Hepatocyte (in vitro differentiated cells): Measurements from ENCODE around the gene MAN1B1. TPM values are rescaled to one million over a fixed set of nuclear protein-coding genes. Genes with fewer than 3 reads are reported as not detected.
A peak's percentile ranks its signal among the peaks of the same experiment; 100 is the strongest.
"Not testable (repeated sequence)": the region's sequence is repeated elsewhere in the genome, so short reads cannot be mapped to it uniquely, and the experiment has no call there.

Experiments
- DNase-seq: peaks from one replicate; pipeline ENCODE4 v3.0.0-alpha.2; 2016; ENCODE audit warnings: low spot score
- H2AFZ ChIP-seq: fragments of 200-600 bp; sonication (generic); 2 replicates; pipeline ENCODE4 v1.6.0; 2016; ENCODE audit warnings: antibody characterized with exemption, mild to moderate bottlenecking
- H3K27ac ChIP-seq: fragments of 200-600 bp; sonication (generic); 2 replicates; pipeline ENCODE4 v1.5.1; 2016; ENCODE audit warnings: mild to moderate bottlenecking
- H3K27me3 ChIP-seq: fragments of 200-600 bp; sonication (generic); 2 replicates; pipeline ENCODE4 v1.6.1; 2016
- H3K36me3 ChIP-seq: fragments of 200-600 bp; sonication (generic); replicated peaks from 2 replicates; pipeline ENCODE4 v1.5.1; 2016; ENCODE audit warnings: low read depth; ENCODE audit not compliant: insufficient read depth
- H3K4me1 ChIP-seq: fragments of 200-600 bp; sonication (generic); 2 replicates; pipeline ENCODE4 v1.5.1; 2016; ENCODE audit warnings: mild to moderate bottlenecking, moderate library complexity; ENCODE audit not compliant: insufficient read depth
- H3K4me2 ChIP-seq: fragments of 200-600 bp; sonication (generic); 2 replicates; pipeline ENCODE4 v1.6.0; 2016
- H3K4me3 ChIP-seq: fragments of 200-600 bp; sonication (generic); 2 replicates; pipeline ENCODE4 v1.5.1; 2016; ENCODE audit warnings: mild to moderate bottlenecking
- H3K79me2 ChIP-seq: fragments of 200-600 bp; sonication (generic); 2 replicates; pipeline ENCODE4 v1.6.0; 2017; ENCODE audit warnings: mild to moderate bottlenecking
- H3K9me2 ChIP-seq: fragments of 200-600 bp; sonication (generic); replicated peaks from 2 replicates; pipeline ENCODE4 v1.6.0; 2017; ENCODE audit warnings: mild to moderate bottlenecking; ENCODE audit not compliant: insufficient read depth
- H3K9me3 ChIP-seq: fragments of 200-600 bp; sonication (generic); 2 replicates; pipeline ENCODE4 v1.5.1; 2016; ENCODE audit warnings: low read depth, mild to moderate bottlenecking
- H4K20me1 ChIP-seq: fragments of 200-600 bp; sonication (generic); 2 replicates; pipeline ENCODE4 v1.6.0; 2016; ENCODE audit warnings: mild to moderate bottlenecking; ENCODE audit not compliant: insufficient read depth, poor library complexity, severe bottlenecking
- EZH2 ChIP-seq: fragments of 200-600 bp; sonication (generic); IDR thresholded peaks from 2 replicates; pipeline ENCODE4 v1.6.1; 2016; ENCODE audit warnings: antibody characterized with exemption, mild to moderate bottlenecking, borderline replicate concordance
- EZH2phosphoT487 ChIP-seq: fragments of 200-600 bp; sonication (generic); IDR thresholded peaks from one replicate; pipeline ENCODE4 v1.6.1; 2018; ENCODE audit warnings: antibody characterized with exemption, mild to moderate bottlenecking, low read depth, moderate library complexity; ENCODE audit not compliant: unreplicated experiment, severe bottlenecking
- WGBS: methylation state at CpG from one replicate; pipeline ENCODE4 v1.1.6; 2016; ENCODE audit warnings: low lambda C conversion rate; ENCODE audit errors: missing lambda C conversion rate; 5-methylcytosine and 5-hydroxymethylcytosine counted together
- polyA plus RNA-seq: library from polyadenylated mRNA; unstranded; fragments of >200 nt; fragmentation: Nextera tagmentation; extraction: Ambion mirVana; gene quantifications from 2 replicates; pipeline ENCODE4 v1.2.1, GENCODE V29; 2016
- total RNA-seq: library from RNA; depleted of rRNA; stranded (reverse); fragments of >200 nt; gene quantifications from 2 replicates; pipeline ENCODE4 v1.2.3, GENCODE V29; 2014
- TF ChIP-seq, protein P1 (sequence below): fragments of 200-600 bp; sonication (generic); IDR thresholded peaks from 2 replicates; pipeline ENCODE4 v1.5.1; 2016; ENCODE audit warnings: antibody characterized with exemption, mild to moderate bottlenecking; ENCODE audit not compliant: poor library complexity

MAN1B1 gene
- total and polyA plus RNA-seq, 2 experiments from 2014 or later, result 60.8 to 94.2 TPM

DNA sequence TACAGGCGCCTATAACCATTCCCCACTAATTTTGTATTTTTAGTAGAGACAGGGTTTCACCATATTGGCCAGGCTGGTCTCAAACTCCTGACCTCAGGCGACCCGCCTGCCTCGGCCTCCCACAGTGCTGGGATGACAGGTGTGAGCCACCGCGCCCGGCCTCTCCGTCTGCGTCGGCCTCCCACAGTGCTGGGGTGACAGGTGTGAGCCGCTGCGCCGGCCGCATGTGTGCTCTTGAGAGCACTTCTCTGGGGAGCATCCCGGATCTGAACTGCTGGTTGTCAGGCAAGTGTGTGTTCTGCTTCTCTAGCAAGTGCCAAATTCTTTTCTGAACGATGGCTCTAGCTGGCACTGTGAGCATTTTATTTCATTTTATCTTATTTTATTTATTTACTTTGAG, 29.2 kb upstream of the MAN1B1 start:
- TF ChIP-seq, protein P1, sequence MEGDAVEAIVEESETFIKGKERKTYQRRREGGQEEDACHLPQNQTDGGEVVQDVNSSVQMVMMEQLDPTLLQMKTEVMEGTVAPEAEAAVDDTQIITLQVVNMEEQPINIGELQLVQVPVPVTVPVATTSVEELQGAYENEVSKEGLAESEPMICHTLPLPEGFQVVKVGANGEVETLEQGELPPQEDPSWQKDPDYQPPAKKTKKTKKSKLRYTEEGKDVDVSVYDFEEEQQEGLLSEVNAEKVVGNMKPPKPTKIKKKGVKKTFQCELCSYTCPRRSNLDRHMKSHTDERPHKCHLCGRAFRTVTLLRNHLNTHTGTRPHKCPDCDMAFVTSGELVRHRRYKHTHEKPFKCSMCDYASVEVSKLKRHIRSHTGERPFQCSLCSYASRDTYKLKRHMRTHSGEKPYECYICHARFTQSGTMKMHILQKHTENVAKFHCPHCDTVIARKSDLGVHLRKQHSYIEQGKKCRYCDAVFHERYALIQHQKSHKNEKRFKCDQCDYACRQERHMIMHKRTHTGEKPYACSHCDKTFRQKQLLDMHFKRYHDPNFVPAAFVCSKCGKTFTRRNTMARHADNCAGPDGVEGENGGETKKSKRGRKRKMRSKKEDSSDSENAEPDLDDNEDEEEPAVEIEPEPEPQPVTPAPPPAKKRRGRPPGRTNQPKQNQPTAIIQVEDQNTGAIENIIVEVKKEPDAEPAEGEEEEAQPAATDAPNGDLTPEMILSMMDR, result no peak
- TF ChIP-seq EZH2phosphoT487, result no peak
- TF ChIP-seq EZH2, result no peak
- no peaks in the 10 kb centered on the region for H3K79me2 ChIP-seq
- peaks cover 9% of the 10 kb centered on the region for H3K27me3 ChIP-seq
- WGBS, result 75% methylated on average over 15 of the region's 16 CpGs
- no peaks in the 10 kb centered on the region for H3K36me3 ChIP-seq
- no peak for DNase-seq
- no peaks in the 10 kb centered on the region for H4K20me1 ChIP-seq
- no peak overlapping the region for H3K4me2 ChIP-seq
- H3K9me3 ChIP-seq, result no peaks in the 10 kb centered on the region
- H2AFZ ChIP-seq, result no peak overlapping the region
- H3K4me3 ChIP-seq, result no peak overlapping the region
- peak overlapping the region; percentile 37 for H3K27ac ChIP-seq
- H3K9me2 ChIP-seq, result no peaks in the 10 kb centered on the region
- H3K4me1 ChIP-seq, result peaks cover 46% of the 10 kb centered on the region

DNA sequence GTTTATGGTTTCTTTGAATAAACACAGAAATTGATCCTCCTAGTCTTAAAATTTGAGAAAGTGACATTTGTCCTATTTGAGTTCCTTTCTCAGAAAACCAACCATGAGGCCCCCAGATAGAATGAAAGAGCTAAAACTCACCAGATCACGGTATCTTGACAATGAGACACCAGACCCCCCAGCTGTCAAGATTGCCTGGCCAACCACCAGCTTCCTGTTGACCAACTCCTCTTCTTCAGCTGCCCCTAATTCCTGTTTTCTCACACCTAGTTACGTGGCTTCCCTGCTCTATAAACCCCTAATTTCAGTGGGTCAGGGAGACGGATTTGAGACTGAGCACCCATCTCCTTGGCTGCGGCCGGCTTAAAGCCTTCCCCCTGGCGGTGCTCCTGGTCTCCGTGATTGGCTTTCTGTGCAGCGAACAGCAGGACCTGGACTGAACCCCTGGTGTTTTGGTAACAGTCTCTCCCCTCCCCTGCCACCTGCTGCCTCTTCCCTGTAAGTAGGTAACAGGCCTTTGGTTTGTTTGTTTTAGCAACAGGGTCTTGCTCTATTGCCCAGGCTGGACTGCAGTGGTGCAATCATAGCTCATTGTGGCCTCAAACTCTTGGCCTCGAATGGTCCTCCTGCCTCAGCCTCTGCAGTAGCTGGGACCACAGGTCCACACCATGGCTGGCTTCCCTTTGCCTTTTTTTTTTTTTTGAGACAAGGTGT, 28.1 kb upstream of the MAN1B1 start:
- no peaks in the 10 kb centered on the region for H4K20me1 ChIP-seq
- H3K9me2 ChIP-seq, result no peaks in the 10 kb centered on the region
- H3K4me3 ChIP-seq, result no peak overlapping the region
- TF ChIP-seq, protein P1, result no peak
- TF ChIP-seq EZH2phosphoT487 (no peak), EZH2 (no peak)
- H3K4me1 ChIP-seq, result peaks cover 38% of the 10 kb centered on the region
- H3K79me2 ChIP-seq, result no peaks in the 10 kb centered on the region
- WGBS, result 83% methylated on average over 9 of the region's 9 CpGs
- no peaks in the 10 kb centered on the region for H3K36me3 ChIP-seq
- no peak overlapping the region for H2AFZ ChIP-seq
- H3K27ac ChIP-seq, result no peak overlapping the region
- DNase-seq, result no peak
- no peaks in the 10 kb centered on the region for H3K27me3 ChIP-seq
- no peaks in the 10 kb centered on the region for H3K9me3 ChIP-seq
- no peak overlapping the region for H3K4me2 ChIP-seq

GRCh38 chr9:137062384-137062783, 24.4 kb upstream of the MAN1B1 start:
- Histone ChIP-seq H3K4me2 (no peak overlapping the region), H3K9me2 (no peaks in the 10 kb centered on the region), H2AFZ (no peak overlapping the region), H3K4me3 (no peak overlapping the region), H3K4me1 (peaks cover 7% of the 10 kb centered on the region), H4K20me1 (no peaks in the 10 kb centered on the region), H3K36me3 (no peaks in the 10 kb centered on the region), H3K27ac (no peak overlapping the region), H3K9me3 (no peaks in the 10 kb centered on the region), H3K79me2 (no peaks in the 10 kb centered on the region), H3K27me3 (no peaks in the 10 kb centered on the region)
- WGBS, result 90% methylated on average over 15 of the region's 15 CpGs
- TF ChIP-seq EZH2 (no peak), EZH2phosphoT487 (no peak)
- TF ChIP-seq, protein P1, result no peak
- no peak for DNase-seq

DNA sequence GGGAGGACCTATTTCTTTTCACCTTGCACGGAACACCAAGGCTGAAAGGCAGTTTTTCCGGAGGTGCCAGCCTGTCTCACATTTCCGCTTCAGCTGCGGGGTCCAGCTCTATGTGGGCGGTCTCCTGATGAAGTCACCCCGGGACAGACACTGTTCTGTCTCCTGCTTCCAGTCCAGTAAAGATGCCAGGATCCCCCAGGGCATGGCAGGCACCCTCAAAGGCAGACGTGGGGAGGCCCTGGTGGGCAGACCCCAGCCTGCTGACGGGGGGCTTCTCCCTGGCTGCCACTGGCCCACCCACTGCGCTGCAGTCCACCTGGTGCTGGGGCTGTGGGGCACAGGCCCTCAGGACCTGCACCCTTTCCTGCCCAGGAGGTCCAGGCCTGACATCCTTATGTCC, 24.0 kb upstream of the MAN1B1 start:
- H2AFZ ChIP-seq, H4K20me1 ChIP-seq, DNase-seq, H3K4me3 ChIP-seq, H3K36me3 ChIP-seq, H3K27ac ChIP-seq, H3K9me3 ChIP-seq, H3K4me2 ChIP-seq, H3K79me2 ChIP-seq, H3K9me2 ChIP-seq, H3K4me1 ChIP-seq, H3K27me3 ChIP-seq: not testable (repeated sequence)
- 81% methylated on average over 9 of the region's 9 CpGs for WGBS
